WERI-Rb-1 (cell line): ENCODE data around the gene TNFRSF12A.

ENCODE experiments used
- DNase-seq: peaks from one replicate; pipeline ENCODE4 v3.0.0-alpha.2; 2020
- H3K27ac ChIP-seq: fragments of 250-450 bp; sonication (Bioruptor Pico); 2 replicates; pipeline ENCODE4 v1.5.1; 2020; ENCODE audit warnings: mild to moderate bottlenecking, moderate library complexity
- H3K27me3 ChIP-seq: fragments of 250-450 bp; sonication (Bioruptor Pico); 2 replicates; pipeline ENCODE4 v1.5.1; 2021; ENCODE audit warnings: mild to moderate bottlenecking, low read depth, moderate library complexity; ENCODE audit not compliant: insufficient read depth, severe bottlenecking
- H3K36me3 ChIP-seq: fragments of 250-450 bp; sonication (Bioruptor Pico); 2 replicates; pipeline ENCODE4 v1.5.1; 2020; ENCODE audit warnings: mild to moderate bottlenecking, moderate library complexity
- H3K4me3 ChIP-seq: 2 replicates; pipeline ENCODE4 v1.5.1; 2011; ENCODE audit warnings: low read depth, mild to moderate bottlenecking, control low read depth, low read length
- H3K9me3 ChIP-seq: fragments of 250-450 bp; sonication (Bioruptor Pico); 2 replicates; pipeline ENCODE4 v1.5.1; 2021; ENCODE audit warnings: mild to moderate bottlenecking, moderate library complexity; ENCODE audit not compliant: severe bottlenecking
- CTCF ChIP-seq: IDR thresholded peaks from 2 replicates; pipeline ENCODE4 v1.5.1; 2011; ENCODE audit warnings: low read depth, mild to moderate bottlenecking, control low read depth, inconsistent platforms, low read length

TNFRSF12A gene

GRCh38 chr16:3071655-3072054, 51.5 kb downstream of the TNFRSF12A start:
- Histone ChIP-seq H3K27ac (no peak overlapping the region), H3K27me3 (no peaks in the 10 kb centered on the region), H3K4me3 (no peak overlapping the region), H3K9me3 (no peaks in the 10 kb centered on the region), H3K36me3 (no peaks in the 10 kb centered on the region)
- TF ChIP-seq CTCF: no peak
- no peak for DNase-seq
